ENCODE results near the gene FNIP2.

FNIP2 gene

DNA sequence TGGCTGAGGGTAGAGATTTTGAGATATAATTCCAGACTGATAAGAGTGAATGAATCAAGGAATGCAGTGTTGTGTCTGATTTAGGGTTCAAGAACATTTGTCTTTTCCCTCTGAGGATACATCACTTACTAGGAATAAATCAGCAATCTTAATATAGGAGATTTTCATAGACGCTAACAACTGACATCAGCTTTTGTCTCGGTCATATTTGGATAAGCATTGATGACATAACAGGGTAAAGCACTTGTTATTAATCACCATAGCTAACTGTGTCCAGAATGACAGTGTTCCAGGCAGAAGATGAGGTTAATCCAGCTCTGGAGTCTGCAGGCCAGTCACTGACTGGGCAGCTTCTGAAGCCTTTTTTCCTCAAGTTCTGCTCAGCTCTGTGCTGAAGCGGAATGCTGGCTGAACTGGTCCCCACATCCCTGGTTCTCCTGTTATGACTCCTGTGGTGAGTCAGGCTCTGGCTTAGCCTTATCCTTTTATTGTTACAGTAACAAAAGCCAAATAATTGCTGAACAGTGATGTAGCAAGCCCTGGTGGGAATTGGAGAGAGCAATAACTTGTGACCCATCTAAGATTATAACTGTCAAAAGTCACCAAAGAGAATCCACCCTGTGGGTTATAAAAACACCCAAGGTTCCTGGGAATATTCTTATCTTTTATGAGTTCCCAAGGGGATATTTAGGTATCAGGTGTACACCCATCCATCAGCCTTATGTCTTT lies 41.8 kb downstream of the FNIP2 start (continued):
- TF ChIP-seq, protein P1, sequence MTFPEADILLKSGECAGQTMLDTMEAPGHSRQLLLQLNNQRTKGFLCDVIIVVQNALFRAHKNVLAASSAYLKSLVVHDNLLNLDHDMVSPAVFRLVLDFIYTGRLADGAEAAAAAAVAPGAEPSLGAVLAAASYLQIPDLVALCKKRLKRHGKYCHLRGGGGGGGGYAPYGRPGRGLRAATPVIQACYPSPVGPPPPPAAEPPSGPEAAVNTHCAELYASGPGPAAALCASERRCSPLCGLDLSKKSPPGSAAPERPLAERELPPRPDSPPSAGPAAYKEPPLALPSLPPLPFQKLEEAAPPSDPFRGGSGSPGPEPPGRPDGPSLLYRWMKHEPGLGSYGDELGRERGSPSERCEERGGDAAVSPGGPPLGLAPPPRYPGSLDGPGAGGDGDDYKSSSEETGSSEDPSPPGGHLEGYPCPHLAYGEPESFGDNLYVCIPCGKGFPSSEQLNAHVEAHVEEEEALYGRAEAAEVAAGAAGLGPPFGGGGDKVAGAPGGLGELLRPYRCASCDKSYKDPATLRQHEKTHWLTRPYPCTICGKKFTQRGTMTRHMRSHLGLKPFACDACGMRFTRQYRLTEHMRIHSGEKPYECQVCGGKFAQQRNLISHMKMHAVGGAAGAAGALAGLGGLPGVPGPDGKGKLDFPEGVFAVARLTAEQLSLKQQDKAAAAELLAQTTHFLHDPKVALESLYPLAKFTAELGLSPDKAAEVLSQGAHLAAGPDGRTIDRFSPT (tag by site-specific recombination; IDR thresholded peaks at IDR 0.05) = peak; percentile 59
- peak; percentile 51; the same call in 1 of the 2 replicates for TF ChIP-seq GFI1B (tag by site-specific recombination; IDR thresholded peaks at IDR 0.05)
- TF ChIP-seq ZBTB1 (tag by site-specific recombination; IDR thresholded peaks at IDR 0.05) = no peak
- no peak for TF ChIP-seq ZNF133 (tag by site-specific recombination; IDR thresholded peaks at IDR 0.05)
- peak; percentile 92 for TF ChIP-seq OSR2 (tag by site-specific recombination; IDR thresholded peaks at IDR 0.05)
- TF ChIP-seq ZFP69B (tag by site-specific recombination; IDR thresholded peaks at IDR 0.05) = 0 out of 2 replicates have a peak, but pooled peaks have one; percentile 27
- no peak for TF ChIP-seq ZNF830 (tag by site-specific recombination; IDR thresholded peaks at IDR 0.05; ENCODE audit: low read depth)
- peak; percentile 76 for TF ChIP-seq GLI2 (tag by site-specific recombination; IDR thresholded peaks at IDR 0.05; ENCODE audit: borderline replicate concordance, low read depth)
- peak; percentile 22; the same call in 1 of the 2 replicates for TF ChIP-seq ZNF654 (tag by site-specific recombination; IDR thresholded peaks at IDR 0.05; ENCODE audit: low read depth)
- peak; percentile 86 for TF ChIP-seq WT1 (tag by site-specific recombination; IDR thresholded peaks at IDR 0.05)
- TF ChIP-seq SP7 (tag by site-specific recombination; IDR thresholded peaks at IDR 0.05) = peak; percentile 81
- TF ChIP-seq KLF7 (tag by site-specific recombination; IDR thresholded peaks at IDR 0.05; ENCODE audit: borderline replicate concordance) = peak; percentile 59; the same call in 1 of the 2 replicates
- TF ChIP-seq ZNF416 (tag by site-specific recombination; IDR thresholded peaks at IDR 0.05) = no peak
- peak; percentile 65; the same call in 1 of the 2 replicates for TF ChIP-seq ZSCAN30 (tag by site-specific recombination; IDR thresholded peaks at IDR 0.05)
- peak; percentile 81 for TF ChIP-seq KLF10 (tag by site-specific recombination; IDR thresholded peaks at IDR 0.05)
- peak; percentile 97 for TF ChIP-seq GLIS1 (tag by site-specific recombination; IDR thresholded peaks at IDR 0.05)
- peak; percentile 88 for TF ChIP-seq ZNF549 (tag by site-specific recombination; IDR thresholded peaks at IDR 0.05)
- TF ChIP-seq ZNF423 (tag by site-specific recombination; IDR thresholded peaks at IDR 0.05) = 0 out of 2 replicates have a peak, but pooled peaks have one; percentile 62
- no peak for TF ChIP-seq ZFP3 (tag by site-specific recombination; IDR thresholded peaks at IDR 0.05; ENCODE audit: low read depth)
- peak; percentile 8; the same call in 1 of the 2 replicates for TF ChIP-seq ZNF146 (tag by site-specific recombination; IDR thresholded peaks at IDR 0.05)
- TF ChIP-seq ZNF501 (tag by site-specific recombination; IDR thresholded peaks at IDR 0.05) = peak; percentile 16; the same call in 1 of the 2 replicates
- TF ChIP-seq, protein P2, sequence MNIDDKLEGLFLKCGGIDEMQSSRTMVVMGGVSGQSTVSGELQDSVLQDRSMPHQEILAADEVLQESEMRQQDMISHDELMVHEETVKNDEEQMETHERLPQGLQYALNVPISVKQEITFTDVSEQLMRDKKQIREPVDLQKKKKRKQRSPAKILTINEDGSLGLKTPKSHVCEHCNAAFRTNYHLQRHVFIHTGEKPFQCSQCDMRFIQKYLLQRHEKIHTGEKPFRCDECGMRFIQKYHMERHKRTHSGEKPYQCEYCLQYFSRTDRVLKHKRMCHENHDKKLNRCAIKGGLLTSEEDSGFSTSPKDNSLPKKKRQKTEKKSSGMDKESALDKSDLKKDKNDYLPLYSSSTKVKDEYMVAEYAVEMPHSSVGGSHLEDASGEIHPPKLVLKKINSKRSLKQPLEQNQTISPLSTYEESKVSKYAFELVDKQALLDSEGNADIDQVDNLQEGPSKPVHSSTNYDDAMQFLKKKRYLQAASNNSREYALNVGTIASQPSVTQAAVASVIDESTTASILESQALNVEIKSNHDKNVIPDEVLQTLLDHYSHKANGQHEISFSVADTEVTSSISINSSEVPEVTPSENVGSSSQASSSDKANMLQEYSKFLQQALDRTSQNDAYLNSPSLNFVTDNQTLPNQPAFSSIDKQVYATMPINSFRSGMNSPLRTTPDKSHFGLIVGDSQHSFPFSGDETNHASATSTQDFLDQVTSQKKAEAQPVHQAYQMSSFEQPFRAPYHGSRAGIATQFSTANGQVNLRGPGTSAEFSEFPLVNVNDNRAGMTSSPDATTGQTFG (tag by site-specific recombination; IDR thresholded peaks at IDR 0.05; ENCODE audit: borderline replicate concordance) = no peak
- TF ChIP-seq, protein P3, sequence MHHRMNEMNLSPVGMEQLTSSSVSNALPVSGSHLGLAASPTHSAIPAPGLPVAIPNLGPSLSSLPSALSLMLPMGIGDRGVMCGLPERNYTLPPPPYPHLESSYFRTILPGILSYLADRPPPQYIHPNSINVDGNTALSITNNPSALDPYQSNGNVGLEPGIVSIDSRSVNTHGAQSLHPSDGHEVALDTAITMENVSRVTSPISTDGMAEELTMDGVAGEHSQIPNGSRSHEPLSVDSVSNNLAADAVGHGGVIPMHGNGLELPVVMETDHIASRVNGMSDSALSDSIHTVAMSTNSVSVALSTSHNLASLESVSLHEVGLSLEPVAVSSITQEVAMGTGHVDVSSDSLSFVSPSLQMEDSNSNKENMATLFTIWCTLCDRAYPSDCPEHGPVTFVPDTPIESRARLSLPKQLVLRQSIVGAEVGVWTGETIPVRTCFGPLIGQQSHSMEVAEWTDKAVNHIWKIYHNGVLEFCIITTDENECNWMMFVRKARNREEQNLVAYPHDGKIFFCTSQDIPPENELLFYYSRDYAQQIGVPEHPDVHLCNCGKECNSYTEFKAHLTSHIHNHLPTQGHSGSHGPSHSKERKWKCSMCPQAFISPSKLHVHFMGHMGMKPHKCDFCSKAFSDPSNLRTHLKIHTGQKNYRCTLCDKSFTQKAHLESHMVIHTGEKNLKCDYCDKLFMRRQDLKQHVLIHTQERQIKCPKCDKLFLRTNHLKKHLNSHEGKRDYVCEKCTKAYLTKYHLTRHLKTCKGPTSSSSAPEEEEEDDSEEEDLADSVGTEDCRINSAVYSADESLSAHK (tag by site-specific recombination; IDR thresholded peaks at IDR 0.05) = peak; percentile 81
- TF ChIP-seq, protein P4, sequence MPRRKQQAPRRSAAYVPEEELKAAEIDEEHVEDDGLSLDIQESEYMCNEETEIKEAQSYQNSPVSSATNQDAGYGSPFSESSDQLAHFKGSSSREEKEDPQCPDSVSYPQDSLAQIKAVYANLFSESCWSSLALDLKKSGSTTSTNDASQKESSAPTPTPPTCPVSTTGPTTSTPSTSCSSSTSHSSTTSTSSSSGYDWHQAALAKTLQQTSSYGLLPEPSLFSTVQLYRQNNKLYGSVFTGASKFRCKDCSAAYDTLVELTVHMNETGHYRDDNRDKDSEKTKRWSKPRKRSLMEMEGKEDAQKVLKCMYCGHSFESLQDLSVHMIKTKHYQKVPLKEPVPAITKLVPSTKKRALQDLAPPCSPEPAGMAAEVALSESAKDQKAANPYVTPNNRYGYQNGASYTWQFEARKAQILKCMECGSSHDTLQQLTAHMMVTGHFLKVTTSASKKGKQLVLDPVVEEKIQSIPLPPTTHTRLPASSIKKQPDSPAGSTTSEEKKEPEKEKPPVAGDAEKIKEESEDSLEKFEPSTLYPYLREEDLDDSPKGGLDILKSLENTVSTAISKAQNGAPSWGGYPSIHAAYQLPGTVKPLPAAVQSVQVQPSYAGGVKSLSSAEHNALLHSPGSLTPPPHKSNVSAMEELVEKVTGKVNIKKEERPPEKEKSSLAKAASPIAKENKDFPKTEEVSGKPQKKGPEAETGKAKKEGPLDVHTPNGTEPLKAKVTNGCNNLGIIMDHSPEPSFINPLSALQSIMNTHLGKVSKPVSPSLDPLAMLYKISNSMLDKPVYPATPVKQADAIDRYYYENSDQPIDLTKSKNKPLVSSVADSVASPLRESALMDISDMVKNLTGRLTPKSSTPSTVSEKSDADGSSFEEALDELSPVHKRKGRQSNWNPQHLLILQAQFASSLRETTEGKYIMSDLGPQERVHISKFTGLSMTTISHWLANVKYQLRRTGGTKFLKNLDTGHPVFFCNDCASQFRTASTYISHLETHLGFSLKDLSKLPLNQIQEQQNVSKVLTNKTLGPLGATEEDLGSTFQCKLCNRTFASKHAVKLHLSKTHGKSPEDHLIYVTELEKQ (tag by site-specific recombination; IDR thresholded peaks at IDR 0.05; ENCODE audit: borderline replicate concordance) = peak; percentile 89
- no peak for TF ChIP-seq ZNF571 (tag by site-specific recombination; IDR thresholded peaks at IDR 0.05)
- TF ChIP-seq BCL11B (tag by site-specific recombination; IDR thresholded peaks at IDR 0.05; ENCODE audit: low read depth) = no peak
- TF ChIP-seq, protein P5, sequence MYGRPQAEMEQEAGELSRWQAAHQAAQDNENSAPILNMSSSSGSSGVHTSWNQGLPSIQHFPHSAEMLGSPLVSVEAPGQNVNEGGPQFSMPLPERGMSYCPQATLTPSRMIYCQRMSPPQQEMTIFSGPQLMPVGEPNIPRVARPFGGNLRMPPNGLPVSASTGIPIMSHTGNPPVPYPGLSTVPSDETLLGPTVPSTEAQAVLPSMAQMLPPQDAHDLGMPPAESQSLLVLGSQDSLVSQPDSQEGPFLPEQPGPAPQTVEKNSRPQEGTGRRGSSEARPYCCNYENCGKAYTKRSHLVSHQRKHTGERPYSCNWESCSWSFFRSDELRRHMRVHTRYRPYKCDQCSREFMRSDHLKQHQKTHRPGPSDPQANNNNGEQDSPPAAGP (tag by site-specific recombination; IDR thresholded peaks at IDR 0.05) = peak; percentile 84; the same call in 1 of the 2 replicates
